ENCODE measurements around the gene TWSG1. TPM values are rescaled to one million over a fixed set of nuclear protein-coding genes. Genes with fewer than 3 reads are reported as not detected.
"Not testable (repeated sequence)": the region's sequence is repeated elsewhere in the genome, so short reads cannot be mapped to it uniquely, and the experiment has no call there.

The TWSG1 gene
- total RNA-seq, 1 experiment from 2014 or later, result 29.1 TPM

- intact Hi-C loops (cut with micrococcal nuclease; ENCODE audit: unreplicated experiment), result no loop called here
- CTCF ChIA-PET, result interaction anchor here (0.6 to 1.0 kb wide), 2 partner anchors 121 to 835 kb away, joined by 3 to 4 read pairs; no protein-coding TSS in a partner anchor
- no peak overlapping the region for H3K4me3 Mint-ChIP-seq (ENCODE audit: low read depth, unreplicated experiment)
- DNase-seq, result no peak
- H3K27ac Mint-ChIP-seq (ENCODE audit: unreplicated experiment), result no peak overlapping the region
- no peaks in the 10 kb centered on the region for H3K4me1 Mint-ChIP-seq (ENCODE audit: low read depth, unreplicated experiment)
- no TSS peak for BruUV-seq (replicated peaks)
- H3K27me3 Mint-ChIP-seq (ENCODE audit: unreplicated experiment), result no peaks in the 10 kb centered on the region
- TF ChIP-seq CTCF (IDR thresholded peaks at IDR 0.05; ENCODE audit: unreplicated experiment), result no peak
- no peaks in the 10 kb centered on the region for H3K36me3 Mint-ChIP-seq (ENCODE audit: insufficient read depth, unreplicated experiment)
- H3K9me3 Mint-ChIP-seq (ENCODE audit: low read depth, unreplicated experiment), result no peaks in the 10 kb centered on the region
These were observed 58.2 kb downstream of the TWSG1 start for GRCh38 chr18:9392726-9393125.

GRCh38 chr18:9394046-9394445 is 59.5 kb downstream of the TWSG1 start:
- no TSS peak for BruUV-seq (replicated peaks)
- no peaks in the 10 kb centered on the region for H3K4me1 Mint-ChIP-seq (ENCODE audit: low read depth, unreplicated experiment)
- no peak for TF ChIP-seq CTCF (IDR thresholded peaks at IDR 0.05; ENCODE audit: unreplicated experiment)
- intact Hi-C loops (cut with micrococcal nuclease; ENCODE audit: unreplicated experiment), result no loop called here
- no peak overlapping the region for H3K4me3 Mint-ChIP-seq (ENCODE audit: low read depth, unreplicated experiment)
- H3K36me3 Mint-ChIP-seq (ENCODE audit: insufficient read depth, unreplicated experiment), result no peaks in the 10 kb centered on the region
- CTCF ChIA-PET, result no interaction called here
- no peak overlapping the region for H3K27ac Mint-ChIP-seq (ENCODE audit: unreplicated experiment)
- H3K27me3 Mint-ChIP-seq (ENCODE audit: unreplicated experiment), result no peaks in the 10 kb centered on the region
- no peak for DNase-seq
- H3K9me3 Mint-ChIP-seq (ENCODE audit: low read depth, unreplicated experiment), result no peaks in the 10 kb centered on the region

- no peak for TF ChIP-seq CTCF (IDR thresholded peaks at IDR 0.05; ENCODE audit: unreplicated experiment)
- H3K9me3 Mint-ChIP-seq (ENCODE audit: low read depth, unreplicated experiment), result no peaks in the 10 kb centered on the region
- H3K4me1 Mint-ChIP-seq (ENCODE audit: low read depth, unreplicated experiment), result no peaks in the 10 kb centered on the region
- H3K36me3 Mint-ChIP-seq (ENCODE audit: insufficient read depth, unreplicated experiment), result no peaks in the 10 kb centered on the region
- DNase-seq, result no peak
- no peak overlapping the region for H3K4me3 Mint-ChIP-seq (ENCODE audit: low read depth, unreplicated experiment)
- BruUV-seq (replicated peaks), result no TSS peak
- H3K27ac Mint-ChIP-seq (ENCODE audit: unreplicated experiment), result no peak overlapping the region
- CTCF ChIA-PET, result interaction anchor here (1.5 kb wide), 1 partner anchor 16 kb away, joined by 3 read pairs; no protein-coding TSS in a partner anchor
- intact Hi-C loops (cut with micrococcal nuclease; ENCODE audit: unreplicated experiment), result no loop called here
- H3K27me3 Mint-ChIP-seq (ENCODE audit: unreplicated experiment), result no peaks in the 10 kb centered on the region
These were observed 65.6 kb downstream of the TWSG1 start for GRCh38 chr18:9400197-9400596.

GRCh38 chr18:9401176-9401575 is 66.6 kb downstream of the TWSG1 start:
- Mint-ChIP-seq H3K4me1 (ENCODE audit: low read depth, unreplicated experiment) (no peaks in the 10 kb centered on the region), H3K4me3 (ENCODE audit: low read depth, unreplicated experiment) (no peak overlapping the region), H3K27ac (ENCODE audit: unreplicated experiment) (no peak overlapping the region), H3K27me3 (ENCODE audit: unreplicated experiment) (no peaks in the 10 kb centered on the region), H3K9me3 (ENCODE audit: low read depth, unreplicated experiment) (no peaks in the 10 kb centered on the region), H3K36me3 (ENCODE audit: insufficient read depth, unreplicated experiment) (no peaks in the 10 kb centered on the region)
- DNase-seq, result no peak
- BruUV-seq (replicated peaks), result no TSS peak
- TF ChIP-seq CTCF (IDR thresholded peaks at IDR 0.05; ENCODE audit: unreplicated experiment), result no peak
- CTCF ChIA-PET, result interaction anchor here (0.6 to 1.5 kb wide), 2 partner anchors 17 to 600 kb away, joined by 3 to 5 read pairs; no protein-coding TSS in a partner anchor
- intact Hi-C loops (cut with micrococcal nuclease; ENCODE audit: unreplicated experiment), result no loop called here

- BruUV-seq (replicated peaks); H3K27me3 Mint-ChIP-seq (ENCODE audit: unreplicated experiment); CTCF ChIA-PET; H3K4me1 Mint-ChIP-seq (ENCODE audit: low read depth, unreplicated experiment); H3K4me3 Mint-ChIP-seq (ENCODE audit: low read depth, unreplicated experiment); intact Hi-C loops (cut with micrococcal nuclease; ENCODE audit: unreplicated experiment); H3K9me3 Mint-ChIP-seq (ENCODE audit: low read depth, unreplicated experiment); H3K27ac Mint-ChIP-seq (ENCODE audit: unreplicated experiment); H3K36me3 Mint-ChIP-seq (ENCODE audit: insufficient read depth, unreplicated experiment); DNase-seq: not testable (repeated sequence)
These were observed 67.9 kb downstream of the TWSG1 start for GRCh38 chr18:9402358-9403007.

Measured in Calu3 (cell line).